PC-9 (cell line): Measurements from ENCODE around the gene PEG3.

Experiments
- CTCF ChIP-seq: fragments of 200-600 bp; sonication (generic); conservative IDR thresholded peaks from 2 replicates; pipeline ENCODE4 v1.6.1; 2017; ENCODE audit warnings: mixed run types, antibody characterized with exemption, mild to moderate bottlenecking, moderate library complexity
- EZH2 ChIP-seq: fragments of 200-600 bp; sonication (generic); IDR thresholded peaks from 2 replicates; pipeline ENCODE4 v1.8.0; 2017; ENCODE audit warnings: antibody characterized with exemption, low read depth

DNA sequence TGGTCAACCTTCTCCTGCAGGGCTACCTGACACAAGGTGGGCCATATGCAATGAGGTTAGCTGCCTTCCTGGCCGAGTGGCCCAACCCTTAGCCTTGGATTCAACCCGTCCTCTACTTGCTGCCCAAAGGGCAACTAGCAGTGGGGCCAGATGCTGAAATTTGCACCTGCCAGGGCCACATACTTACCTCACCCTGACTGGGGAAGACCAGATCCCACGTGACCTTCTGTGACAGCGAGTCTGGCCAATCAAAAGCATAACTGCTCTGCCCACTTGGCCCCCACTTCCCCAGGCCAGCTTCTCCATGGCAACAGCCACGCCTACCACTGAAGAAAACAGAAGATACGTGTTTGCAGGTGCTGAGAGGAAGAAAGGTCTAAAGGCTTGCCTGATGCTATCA is 10.9 kb downstream of the PEG3 start:
- TF ChIP-seq EZH2 (no peak), CTCF (no peak)
